Measurements from ENCODE around the gene RAB11FIP4. TPM values are rescaled to one million over a fixed set of nuclear protein-coding genes. Genes with fewer than 3 reads are reported as not detected.

The RAB11FIP4 gene
- total and polyA plus RNA-seq, 2 donors (not counting 1 experiment from before 2014, with no cell fraction given), result 17.0 to 70.5 TPM

- Mint-ChIP-seq H3K4me3 (peak overlapping the region; percentile 78), H3K9me3 (ENCODE audit: insufficient read depth) (no peaks in the 10 kb centered on the region), H3K27ac (peak overlapping the region; percentile 75), H3K27me3 (no peaks in the 10 kb centered on the region), H3K4me1 (peaks cover 70% of the 10 kb centered on the region)
- H3K9me3 ChIP-seq (ENCODE audit: control extremely low read depth in 1 of 3, control insufficient read depth in 2 of 3, insufficient read depth in 1 of 3, low read length in 2 of 3), result no peaks in the 10 kb centered on the region
- intact Hi-C loops (cut with micrococcal nuclease), result loop anchor here (1.0 to 5.0 kb wide), 4 partner anchors 11 to 319 kb away; partner anchors contain the start of gene COPRS
- POLR2A ChIA-PET, result interaction anchor here (0.5 to 1.7 kb wide), 5 partner anchors 11 to 55 kb away, joined by 3 to 7 read pairs (median 4); no protein-coding TSS in a partner anchor
- peaks cover 0 to 2% of the 10 kb centered on the region in 2 experiments for H3K36me3 ChIP-seq (replicated peaks in 1 of 2; ENCODE audit: control extremely low read depth in 1 of 2, control insufficient read depth in 1 of 2, extremely low read depth in 1 of 2, insufficient read depth in 2 of 2, low read length in 1 of 2)
- peak overlapping the region; percentile 29 to 48 for H3K27ac ChIP-seq (ENCODE audit: low read length in 2 of 2)
- ATAC-seq (ENCODE audit: low read depth) (peak; percentile 73), DNase-seq (peak; percentile 71)
- H3K9ac ChIP-seq (ENCODE audit: low read length), result peak overlapping the region; percentile 51
- CTCF ChIA-PET, result interaction anchor here (0.8 to 18.8 kb wide), 9 partner anchors 9 to 363 kb away, joined by 3 to 262 read pairs (median 4); partner anchors contain the start of gene UTP6
- H2AFZ ChIP-seq (ENCODE audit: insufficient read depth, low read depth, low read length, poor library complexity, severe bottlenecking), result peak overlapping the region; percentile 41
- peak overlapping the region in 3 of 5 experiments; percentile 12 to 45 (median 28) for H3K4me3 ChIP-seq (ENCODE audit: control extremely low read depth in 1 of 5, extremely low read depth in 1 of 5, insufficient read depth in 1 of 5, low read depth in 2 of 5, low read length in 4 of 5)
- TF ChIP-seq CTCF (IDR thresholded peaks at IDR 0.05), result no peak
- TF ChIP-seq EZH2 (IDR thresholded peaks at IDR 0.05; ENCODE audit: borderline replicate concordance, insufficient read depth, low read depth, low read length, poor library complexity, severe bottlenecking), result no peak
- peak overlapping the region; percentile 76 for H3K4me2 ChIP-seq (replicated peaks; ENCODE audit: low read depth, low read length, poor library complexity, severe bottlenecking)
- no peaks in the 10 kb centered on the region for H3K79me2 ChIP-seq (ENCODE audit: control insufficient read depth, insufficient read depth, low read length)
- 56% methylated on average over 4 of the region's 7 CpGs for WGBS (ENCODE audit: insufficient coverage)
- H3K4me1 ChIP-seq (ENCODE audit: control insufficient read depth in 2 of 2, insufficient read depth in 2 of 2, low read length in 2 of 2), result peaks cover 62 to 80% of the 10 kb centered on the region in 2 donors
- no peaks in the 10 kb centered on the region for H4K20me1 ChIP-seq (ENCODE audit: control insufficient read depth, insufficient read depth, low read length, poor library complexity, severe bottlenecking)
- H3K27me3 ChIP-seq (replicated peaks in 1 of 4; ENCODE audit: control extremely low read depth in 1 of 4, control insufficient read depth in 3 of 4, insufficient read depth in 4 of 4, low read length in 3 of 4), result no peaks in the 10 kb centered on the region
Measured at GRCh38 chr17:31538080-31538762, 146.7 kb downstream of the RAB11FIP4 start.
